ENCODE results near the gene TIMP3.

DNA sequence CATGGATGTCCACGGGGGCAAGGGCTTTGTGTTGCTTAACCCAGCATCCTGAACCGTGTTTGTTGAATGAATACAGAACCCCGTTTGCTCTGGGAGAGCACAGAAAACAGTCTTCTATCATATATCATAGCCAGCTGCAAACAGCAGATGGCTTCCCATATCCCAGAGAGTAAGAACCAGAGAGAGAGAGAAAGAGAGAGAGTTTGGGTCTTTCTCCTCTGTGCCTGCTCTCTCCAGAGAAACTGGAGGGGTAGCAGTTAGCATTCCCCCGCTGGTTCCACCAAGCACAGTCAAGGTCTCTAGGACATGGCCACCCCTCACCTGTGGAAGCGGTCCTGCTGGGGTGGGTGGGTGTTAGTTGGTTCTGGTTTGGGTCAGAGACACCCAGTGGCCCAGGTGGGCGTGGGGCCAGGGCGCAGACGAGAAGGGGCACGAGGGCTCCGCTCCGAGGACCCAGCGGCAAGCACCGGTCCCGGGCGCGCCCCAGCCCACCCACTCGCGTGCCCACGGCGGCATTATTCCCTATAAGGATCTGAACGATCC lies 440 bp upstream of the TIMP3 start:
- TF ChIP-seq, protein P1, sequence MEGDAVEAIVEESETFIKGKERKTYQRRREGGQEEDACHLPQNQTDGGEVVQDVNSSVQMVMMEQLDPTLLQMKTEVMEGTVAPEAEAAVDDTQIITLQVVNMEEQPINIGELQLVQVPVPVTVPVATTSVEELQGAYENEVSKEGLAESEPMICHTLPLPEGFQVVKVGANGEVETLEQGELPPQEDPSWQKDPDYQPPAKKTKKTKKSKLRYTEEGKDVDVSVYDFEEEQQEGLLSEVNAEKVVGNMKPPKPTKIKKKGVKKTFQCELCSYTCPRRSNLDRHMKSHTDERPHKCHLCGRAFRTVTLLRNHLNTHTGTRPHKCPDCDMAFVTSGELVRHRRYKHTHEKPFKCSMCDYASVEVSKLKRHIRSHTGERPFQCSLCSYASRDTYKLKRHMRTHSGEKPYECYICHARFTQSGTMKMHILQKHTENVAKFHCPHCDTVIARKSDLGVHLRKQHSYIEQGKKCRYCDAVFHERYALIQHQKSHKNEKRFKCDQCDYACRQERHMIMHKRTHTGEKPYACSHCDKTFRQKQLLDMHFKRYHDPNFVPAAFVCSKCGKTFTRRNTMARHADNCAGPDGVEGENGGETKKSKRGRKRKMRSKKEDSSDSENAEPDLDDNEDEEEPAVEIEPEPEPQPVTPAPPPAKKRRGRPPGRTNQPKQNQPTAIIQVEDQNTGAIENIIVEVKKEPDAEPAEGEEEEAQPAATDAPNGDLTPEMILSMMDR (IDR thresholded peaks at IDR 0.05; ENCODE audit: borderline replicate concordance, extremely low read depth, low read length, poor library complexity, severe bottlenecking) = no peak
- TF ChIP-seq EZH2 (IDR thresholded peaks at IDR 0.05; ENCODE audit: borderline replicate concordance, low read depth, low read length, severe bottlenecking) = no peak
